HG03520 (cell line): ENCODE results near the gene CD55.

Source experiments
- ATAC-seq: cut with Tn5 transposase; IDR thresholded peaks from one replicate; pipeline ENCODE4 v1.9.1; 2021; ENCODE audit warnings: mild to moderate bottlenecking, moderate library complexity; ENCODE audit not compliant: unreplicated experiment

CD55 gene

DNA sequence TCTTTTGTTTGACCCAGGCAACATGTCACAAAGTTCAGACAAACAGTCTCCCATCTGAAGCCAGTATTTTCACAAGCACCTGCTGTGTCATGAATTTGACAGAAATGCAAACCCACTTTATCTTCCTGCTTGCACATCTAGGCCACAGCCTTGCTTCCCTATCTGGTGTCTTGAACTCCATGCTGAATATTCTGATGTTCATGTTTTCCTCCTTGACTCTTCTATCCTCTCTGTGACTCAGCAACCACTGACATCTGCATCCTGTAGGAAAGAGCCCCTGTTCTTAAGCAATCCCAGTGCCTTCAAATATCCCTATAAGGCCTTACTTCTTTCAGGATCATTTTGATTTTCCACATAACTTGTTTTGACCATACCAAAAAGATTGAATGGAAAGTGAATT, 6.5 kb downstream of the CD55 start:
- no peak for ATAC-seq

GRCh38 chr1:207328908-207329440, 7.5 kb downstream of the CD55 start:
- no peak for ATAC-seq

- no peak for ATAC-seq
These were observed 8.0 kb downstream of the CD55 start for GRCh38 chr1:207329469-207329868.

GRCh38 chr1:207330011-207330710, 8.7 kb downstream of the CD55 start:
- no peak for ATAC-seq

- ATAC-seq, result no peak
These were observed 10.2 kb downstream of the CD55 start for GRCh38 chr1:207331354-207332313.

GRCh38 chr1:207333009-207333600, 11.6 kb downstream of the CD55 start:
- no peak for ATAC-seq

GRCh38 chr1:207333620-207334019, 12.1 kb downstream of the CD55 start:
- ATAC-seq, result no peak

DNA sequence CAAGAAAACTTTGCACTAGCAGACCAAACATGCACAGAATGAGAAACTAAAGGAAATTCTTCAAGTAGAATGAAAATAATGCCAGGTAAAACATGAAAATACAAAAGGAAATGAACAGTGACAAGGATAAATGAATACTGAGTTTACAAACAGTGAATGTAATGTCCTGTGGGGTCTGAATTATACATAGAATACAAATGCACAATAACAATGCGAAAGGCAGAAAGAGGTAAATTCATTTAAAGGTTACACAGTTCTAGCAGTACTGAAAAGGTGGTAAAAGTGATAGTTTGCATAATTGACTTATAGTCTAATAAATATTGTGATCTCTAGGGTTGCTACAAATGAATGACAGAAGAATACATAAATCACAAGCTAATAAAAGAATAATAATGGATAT, 12.9 kb downstream of the CD55 start:
- ATAC-seq, result no peak

DNA sequence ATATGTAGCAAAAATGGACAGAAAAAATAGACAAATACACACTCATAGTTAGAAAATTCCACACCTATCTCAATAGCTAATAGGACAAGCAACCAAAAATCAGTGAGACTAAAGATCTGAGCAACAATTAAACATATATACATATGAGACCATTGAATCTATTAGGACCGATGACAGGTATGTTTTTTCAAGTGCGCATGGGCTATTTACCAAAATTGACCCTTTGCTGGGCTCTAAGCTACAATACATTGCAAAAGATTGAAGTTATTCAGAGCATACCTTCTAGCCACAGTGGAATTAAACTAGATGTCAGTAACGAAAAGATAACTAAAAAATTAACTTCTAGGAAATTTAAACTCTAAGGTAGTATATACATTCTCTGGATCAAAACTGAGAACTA, 13.7 kb downstream of the CD55 start:
- no peak for ATAC-seq

DNA sequence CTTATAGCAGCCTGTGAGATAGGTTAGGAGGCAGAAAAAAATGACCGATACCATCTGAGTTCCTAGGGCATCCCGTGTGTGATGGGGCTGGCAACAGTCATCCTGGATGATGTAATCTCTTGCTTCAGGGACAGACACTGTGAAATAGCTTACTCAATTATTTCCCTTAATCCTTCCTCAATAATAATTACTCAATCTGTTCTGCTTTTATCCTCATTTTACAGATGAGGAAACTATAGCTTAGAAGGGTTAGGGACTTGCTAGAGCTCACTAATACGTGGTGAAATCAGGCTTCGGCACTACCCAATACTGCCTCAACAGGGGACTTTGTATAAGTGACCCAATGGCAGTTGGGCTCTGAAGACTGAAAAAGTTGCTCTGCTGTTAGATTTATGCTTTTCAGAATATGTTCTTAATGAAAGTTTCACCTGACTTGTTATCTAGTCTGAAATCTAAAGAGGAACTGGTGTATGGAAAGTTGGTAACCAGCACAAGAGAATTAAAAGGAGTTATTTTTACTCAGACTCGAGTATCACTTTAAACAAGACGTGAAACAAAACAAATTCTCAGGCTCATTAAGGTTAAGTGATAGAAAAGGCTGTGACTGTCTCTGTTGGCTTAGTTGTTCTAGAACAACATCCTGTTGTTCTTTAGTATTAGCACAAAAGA, 14.4 kb downstream of the CD55 start:
- ATAC-seq, result peak; percentile 63

- ATAC-seq, result peak; percentile 69
These were observed 15.3 kb downstream of the CD55 start for GRCh38 chr1:207336559-207337467.

DNA sequence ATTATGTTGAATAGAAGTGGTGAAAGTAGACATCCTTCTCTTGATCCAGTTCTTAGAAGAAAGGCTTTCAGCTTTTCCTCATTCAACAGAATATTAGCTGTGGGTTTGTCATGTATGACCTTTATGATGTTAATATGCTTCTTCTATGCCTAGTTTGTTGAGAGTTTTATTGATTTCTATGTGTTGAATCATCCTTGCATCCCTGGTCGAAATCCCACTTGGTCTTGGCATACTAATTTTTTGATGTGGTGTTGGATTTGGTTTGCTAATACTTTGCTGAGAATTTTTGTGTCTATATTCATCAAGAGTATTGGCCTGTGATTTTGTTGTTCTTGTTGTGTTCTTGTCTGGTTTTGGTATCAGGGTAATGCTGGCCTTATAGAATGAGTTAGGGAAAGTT, 20.9 kb downstream of the CD55 start:
- no peak for ATAC-seq

GRCh38 chr1:207343675-207344074, 22.2 kb downstream of the CD55 start:
- no peak for ATAC-seq

- ATAC-seq, result no peak
These were observed 22.7 kb downstream of the CD55 start for GRCh38 chr1:207344221-207344620.

- no peak for ATAC-seq
These were observed 24.4 kb downstream of the CD55 start for GRCh38 chr1:207345644-207346477.

GRCh38 chr1:207346513-207346912, 25.0 kb downstream of the CD55 start:
- ATAC-seq, result no peak

GRCh38 chr1:207349979-207350378, 28.5 kb downstream of the CD55 start:
- no peak for ATAC-seq

DNA sequence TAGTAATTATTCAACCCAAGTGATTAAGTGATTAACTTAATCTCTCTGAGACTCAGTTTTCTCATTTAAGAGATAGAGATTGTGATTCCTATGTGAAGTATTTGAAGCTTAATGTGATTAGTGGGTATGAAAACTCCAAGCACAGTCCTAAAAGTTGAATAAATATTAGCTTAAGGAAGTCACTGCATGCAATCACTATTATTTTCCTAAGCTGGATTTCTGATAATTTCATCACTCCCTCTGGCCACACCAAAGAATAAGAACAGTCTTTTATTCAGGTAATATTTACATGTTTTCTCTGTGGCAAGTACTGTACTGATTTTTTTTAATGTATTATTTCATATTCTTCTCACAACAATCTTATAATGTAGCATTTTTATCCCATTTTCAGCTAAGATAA, 31.1 kb downstream of the CD55 start:
- no peak for ATAC-seq

DNA sequence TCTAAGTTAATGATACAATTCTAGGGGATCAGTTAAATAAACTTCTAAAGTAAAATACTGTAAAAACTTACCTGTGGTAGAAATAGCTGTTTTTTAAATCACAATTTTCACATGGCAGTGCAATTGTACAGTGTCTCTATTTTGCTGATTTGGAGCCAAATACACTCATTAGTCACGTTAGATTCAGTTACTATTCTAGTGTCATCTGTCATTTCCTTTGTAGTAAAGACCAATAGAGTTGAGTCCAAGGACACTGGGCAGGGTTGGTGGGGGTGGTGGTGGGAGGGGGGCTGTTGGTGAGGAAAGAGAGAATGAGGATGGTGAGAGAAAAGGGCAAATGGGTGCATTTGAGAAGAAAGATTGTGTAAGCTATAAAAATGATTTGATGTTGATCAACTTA, 33.6 kb downstream of the CD55 start:
- ATAC-seq, result no peak
